ENCODE measurements around the gene NBAS.

Gene NBAS

GRCh38 chr2:15538792-15539191, 22.3 kb downstream of the NBAS start:
- TF ChIP-seq TAF1 (IDR thresholded peaks at IDR 0.05; ENCODE audit: borderline replicate concordance, insufficient read depth, low read length) (no peak), REST (IDR thresholded peaks at IDR 0.05; ENCODE audit: insufficient read depth in 1 of 2, low read depth in 2 of 2, low read length in 2 of 2) (no peak), POLR2AphosphoS5 (IDR thresholded peaks at IDR 0.05; ENCODE audit: low read depth, low read length) (no peak), SIN3A (IDR thresholded peaks at IDR 0.05; ENCODE audit: borderline replicate concordance, insufficient read depth, low read length) (no peak), FOXP2 (optimal IDR thresholded peaks at IDR 0.05; ENCODE audit: borderline replicate concordance, extremely low read depth, extremely low read length, insufficient read depth) (no peak)

DNA sequence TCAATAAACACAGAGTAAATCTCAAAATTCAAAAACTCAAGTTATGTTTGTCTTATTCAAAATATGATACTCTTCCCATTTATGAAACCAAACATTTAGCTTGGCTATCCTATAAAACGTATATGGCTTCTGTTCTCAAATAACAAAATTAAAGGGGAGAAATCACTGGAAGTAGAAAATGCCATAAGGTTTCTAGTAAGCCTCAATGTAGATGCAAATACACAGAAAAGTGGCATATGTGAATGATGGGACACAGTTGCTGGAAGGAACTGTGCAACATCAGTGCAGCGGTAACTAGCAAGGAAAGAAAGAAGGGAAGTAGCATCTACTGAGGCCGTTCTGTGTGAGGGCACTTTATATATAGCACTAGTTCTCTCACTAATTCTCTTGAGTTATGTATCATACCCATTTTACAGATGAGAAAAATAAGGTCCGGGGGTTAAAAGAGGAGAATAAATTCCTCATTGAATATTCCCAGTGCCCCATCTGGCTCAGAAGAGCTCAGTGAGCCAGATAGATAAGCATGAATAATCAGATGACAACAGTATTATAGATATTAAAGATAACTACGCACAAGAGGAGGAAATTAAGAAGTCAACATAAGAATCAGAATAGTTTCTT, 27.2 kb downstream of the NBAS start:
- TF ChIP-seq REST (IDR thresholded peaks at IDR 0.05; ENCODE audit: insufficient read depth in 1 of 2, low read depth in 2 of 2, low read length in 2 of 2) (no peak), SIN3A (IDR thresholded peaks at IDR 0.05; ENCODE audit: borderline replicate concordance, insufficient read depth, low read length) (no peak), FOXP2 (optimal IDR thresholded peaks at IDR 0.05; ENCODE audit: borderline replicate concordance, extremely low read depth, extremely low read length, insufficient read depth) (no peak), TAF1 (IDR thresholded peaks at IDR 0.05; ENCODE audit: borderline replicate concordance, insufficient read depth, low read length) (no peak), POLR2AphosphoS5 (IDR thresholded peaks at IDR 0.05; ENCODE audit: low read depth, low read length) (no peak)

DNA sequence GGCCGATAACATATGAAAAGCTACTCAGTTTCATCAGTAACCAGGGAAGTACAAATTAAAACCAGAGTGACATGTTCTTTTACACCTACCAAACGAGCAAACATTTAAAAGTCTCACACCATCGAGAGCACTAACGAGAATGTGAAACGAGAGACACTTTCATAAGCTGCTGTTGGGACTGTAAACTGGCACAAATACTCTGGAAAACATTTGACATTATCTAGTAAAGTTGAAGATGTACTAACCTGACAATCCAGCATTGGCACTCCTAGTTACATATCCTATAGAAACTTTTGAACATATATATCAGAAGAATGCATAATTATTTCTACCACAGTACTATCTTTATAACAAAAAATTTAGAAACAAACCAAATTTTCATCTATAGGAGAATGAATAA, 28.1 kb downstream of the NBAS start:
- TF ChIP-seq SIN3A (IDR thresholded peaks at IDR 0.05; ENCODE audit: borderline replicate concordance, insufficient read depth, low read length): no peak

DNA sequence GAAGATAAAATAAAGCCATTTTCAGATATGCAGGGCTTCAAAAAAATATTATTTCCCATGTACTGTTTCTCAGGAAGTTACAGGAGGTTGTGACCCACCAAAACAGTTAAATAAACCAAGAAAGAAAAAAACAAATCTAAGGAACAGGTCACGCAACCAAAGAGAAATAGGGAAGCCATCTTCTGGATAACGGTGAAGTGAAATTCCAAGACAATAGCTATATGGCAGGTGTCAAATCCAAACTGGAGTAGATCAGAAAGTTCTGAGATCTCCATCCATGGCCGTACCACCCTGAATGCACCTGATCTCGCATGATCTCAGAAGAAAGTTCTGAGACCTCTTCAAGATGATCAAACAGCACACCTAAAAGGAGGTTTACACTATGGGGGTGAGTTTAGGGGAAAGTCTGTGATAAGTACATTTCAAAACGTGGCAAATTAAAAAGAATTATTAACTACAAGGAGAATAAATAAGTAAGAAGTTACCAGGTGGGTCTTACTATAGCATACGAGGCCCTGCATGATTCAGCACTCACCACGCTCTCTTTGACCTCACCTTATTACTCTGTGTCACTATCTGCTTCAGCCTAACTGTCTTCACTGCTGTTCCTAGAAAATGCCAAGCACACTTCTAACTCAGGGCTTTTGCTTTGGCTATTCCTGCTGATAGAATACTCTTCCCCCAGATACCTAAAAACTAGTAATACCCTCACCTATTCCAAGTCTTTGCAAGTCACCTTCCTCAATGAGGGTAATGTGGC, 29.9 kb downstream of the NBAS start:
- TF ChIP-seq TAF1 (IDR thresholded peaks at IDR 0.05; ENCODE audit: borderline replicate concordance, insufficient read depth, low read length) (no peak), REST (IDR thresholded peaks at IDR 0.05; ENCODE audit: insufficient read depth in 1 of 2, low read depth in 2 of 2, low read length in 2 of 2) (no peak), FOXP2 (optimal IDR thresholded peaks at IDR 0.05; ENCODE audit: borderline replicate concordance, extremely low read depth, extremely low read length, insufficient read depth) (no peak), POLR2AphosphoS5 (IDR thresholded peaks at IDR 0.05; ENCODE audit: low read depth, low read length) (no peak), SIN3A (IDR thresholded peaks at IDR 0.05; ENCODE audit: borderline replicate concordance, insufficient read depth, low read length) (no peak)

- no peak for TF ChIP-seq TAF1 (IDR thresholded peaks at IDR 0.05; ENCODE audit: borderline replicate concordance, insufficient read depth, low read length)
Observed at GRCh38 chr2:15527074-15527739, 33.9 kb downstream of the NBAS start.

GRCh38 chr2:15521641-15522181, 39.4 kb downstream of the NBAS start:
- TF ChIP-seq REST (IDR thresholded peaks at IDR 0.05; ENCODE audit: insufficient read depth in 1 of 2, low read depth in 2 of 2, low read length in 2 of 2) (no peak), POLR2AphosphoS5 (IDR thresholded peaks at IDR 0.05; ENCODE audit: low read depth, low read length) (no peak), FOXP2 (optimal IDR thresholded peaks at IDR 0.05; ENCODE audit: borderline replicate concordance, extremely low read depth, extremely low read length, insufficient read depth) (no peak), SIN3A (IDR thresholded peaks at IDR 0.05; ENCODE audit: borderline replicate concordance, insufficient read depth, low read length) (no peak)

Measured in PFSK-1 (cell line).